ENCODE results near the gene ALDH3B1. TPM values are rescaled to one million over a fixed set of nuclear protein-coding genes. Genes with fewer than 3 reads are reported as not detected.
"Not testable (repeated sequence)": the region's sequence is repeated elsewhere in the genome, so short reads cannot be mapped to it uniquely, and the experiment has no call there.

Gene ALDH3B1, protein sequence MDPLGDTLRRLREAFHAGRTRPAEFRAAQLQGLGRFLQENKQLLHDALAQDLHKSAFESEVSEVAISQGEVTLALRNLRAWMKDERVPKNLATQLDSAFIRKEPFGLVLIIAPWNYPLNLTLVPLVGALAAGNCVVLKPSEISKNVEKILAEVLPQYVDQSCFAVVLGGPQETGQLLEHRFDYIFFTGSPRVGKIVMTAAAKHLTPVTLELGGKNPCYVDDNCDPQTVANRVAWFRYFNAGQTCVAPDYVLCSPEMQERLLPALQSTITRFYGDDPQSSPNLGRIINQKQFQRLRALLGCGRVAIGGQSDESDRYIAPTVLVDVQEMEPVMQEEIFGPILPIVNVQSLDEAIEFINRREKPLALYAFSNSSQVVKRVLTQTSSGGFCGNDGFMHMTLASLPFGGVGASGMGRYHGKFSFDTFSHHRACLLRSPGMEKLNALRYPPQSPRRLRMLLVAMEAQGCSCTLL
- 2.1 TPM for total RNA-seq

DNA sequence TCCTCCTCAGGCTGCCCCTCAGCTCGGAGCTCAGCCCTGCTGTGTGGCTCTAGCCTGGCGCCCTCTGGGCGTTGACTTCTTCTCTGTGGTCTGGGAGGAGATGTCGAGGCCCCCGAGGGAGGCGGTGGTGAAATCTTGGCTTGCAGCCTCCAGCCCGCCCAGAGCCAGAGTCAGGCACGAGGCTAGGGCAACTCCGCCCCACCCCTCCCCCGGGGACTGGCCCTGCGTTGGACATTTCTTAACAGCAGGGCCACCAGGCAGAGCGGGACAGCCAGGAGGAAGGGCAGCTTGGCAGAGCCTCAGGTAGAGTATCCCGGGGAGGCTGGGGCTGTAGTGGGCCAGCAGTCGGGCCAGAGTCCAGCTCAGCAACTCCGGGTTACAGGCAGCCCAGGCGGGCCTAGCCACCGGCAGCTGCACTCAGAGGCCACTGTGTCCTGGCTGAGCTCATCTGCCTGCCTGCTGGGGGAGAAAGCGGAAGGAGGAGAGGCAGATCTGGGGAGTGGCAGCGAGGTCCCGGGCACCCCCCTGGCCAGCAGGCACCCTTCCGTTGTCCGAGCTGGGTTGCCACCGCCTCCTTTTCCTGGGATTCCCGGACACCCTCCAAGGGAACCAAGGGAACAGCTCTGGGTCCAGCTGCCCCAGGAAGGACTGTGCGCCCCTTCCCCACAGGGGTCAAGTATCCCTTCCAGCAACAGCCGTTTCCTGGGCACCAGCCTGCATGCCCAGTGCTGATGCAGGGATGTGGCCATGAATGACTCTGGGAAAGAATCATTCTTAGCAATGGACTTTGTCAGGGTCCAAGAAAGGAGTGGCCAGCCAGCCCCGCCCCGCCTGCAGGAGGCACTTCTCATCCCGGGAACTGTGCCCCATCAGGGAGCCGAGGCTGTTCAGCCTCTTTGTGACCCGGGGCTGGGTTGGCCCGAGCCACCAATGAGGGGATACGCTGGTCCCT is at the start of gene ALDH3B1:
TSS of gene ALDH3B1 (plus strand) at position 238 of the 952 bp plus-strand sequence. CDS start 4,971 bp downstream, outside the sequence.
- no peak for DNase-seq

DNA sequence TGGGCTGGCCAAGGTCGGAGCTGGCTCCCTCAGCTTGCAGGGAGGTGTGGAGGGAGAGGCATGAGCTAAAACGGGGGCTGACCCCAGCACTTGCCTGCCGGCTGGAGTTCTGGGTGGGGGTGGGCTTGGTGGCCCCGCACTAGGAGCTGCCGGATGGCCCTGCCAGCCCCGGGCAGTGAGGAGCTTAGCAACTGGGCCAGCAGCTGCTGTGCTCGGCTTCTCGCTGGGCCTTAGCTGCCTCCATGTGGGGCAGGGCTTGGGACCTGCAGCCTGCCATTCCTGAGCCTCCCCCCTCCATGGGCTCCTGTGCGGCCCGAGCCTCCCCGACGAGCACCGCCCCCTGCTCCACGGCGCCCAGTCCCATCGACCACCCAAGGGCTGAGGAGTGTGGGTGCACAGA is 46.9 kb upstream of the ALDH3B1 start:
- DNase-seq = not testable (repeated sequence)

DNA sequence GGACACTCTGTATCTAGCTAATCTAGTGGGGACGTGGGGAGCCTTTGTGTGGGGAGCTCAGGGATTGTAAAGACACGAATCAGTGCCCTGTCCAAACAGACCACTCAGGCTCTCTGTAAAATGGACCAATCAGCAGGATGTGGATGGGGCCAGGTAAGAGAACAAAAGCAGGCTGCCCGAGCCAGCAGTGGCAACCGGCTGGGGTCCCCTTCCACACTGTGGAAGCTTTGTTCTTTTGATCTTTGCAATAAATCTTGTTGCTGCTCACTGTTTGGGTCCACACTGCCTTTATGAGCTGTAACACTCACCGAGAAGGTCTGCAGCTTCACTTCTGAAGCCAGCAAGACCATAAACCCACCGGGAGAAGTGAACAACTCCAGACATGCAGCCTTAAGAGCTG is 46.2 kb upstream of the ALDH3B1 start:
- not testable (repeated sequence) for DNase-seq

DNA sequence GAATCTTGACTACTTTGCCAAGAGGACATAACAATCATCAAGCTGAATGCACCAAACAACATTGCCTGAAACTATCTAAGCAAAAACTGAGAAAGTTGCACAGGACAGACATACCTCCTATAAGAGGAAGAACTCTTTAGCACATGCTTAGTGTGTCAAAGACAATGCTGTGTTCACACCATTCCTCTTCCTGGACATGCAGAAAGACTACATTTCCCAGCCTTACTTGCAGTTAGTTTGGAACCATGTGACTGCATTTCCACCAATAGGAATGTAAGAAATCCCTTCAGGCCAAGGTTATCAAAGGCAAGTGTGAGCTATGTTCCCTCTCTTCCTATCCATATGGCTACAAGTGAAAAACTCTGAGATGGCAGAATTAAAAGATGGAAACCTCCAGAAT is 45.4 kb upstream of the ALDH3B1 start:
- not testable (repeated sequence) for DNase-seq

DNA sequence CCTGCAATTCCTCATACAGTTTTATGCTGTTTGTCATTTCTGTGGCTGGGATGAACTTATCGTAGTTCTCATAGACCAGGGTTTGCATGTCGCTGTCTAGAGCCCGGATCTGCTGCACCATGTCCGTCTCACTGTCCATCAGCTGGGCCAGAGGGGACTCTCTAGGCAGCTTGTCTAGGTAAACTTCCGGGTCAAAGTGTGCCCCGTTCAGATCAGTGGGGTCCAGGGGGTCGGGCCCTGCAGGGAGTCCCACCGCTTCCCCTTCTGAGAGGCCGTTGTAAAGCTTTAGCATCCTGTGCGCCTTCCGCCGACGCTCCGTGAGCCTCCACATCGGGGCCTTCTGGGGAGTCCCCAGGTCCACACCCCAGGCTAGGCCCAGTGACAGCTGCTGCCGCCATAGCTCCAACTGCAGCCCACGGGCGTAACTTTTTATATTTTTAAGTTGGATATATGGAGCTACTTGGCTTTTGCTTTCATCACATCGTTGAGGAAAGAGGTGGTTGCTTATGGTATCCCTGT is 44.2 kb upstream of the ALDH3B1 start:
- DNase-seq = not testable (repeated sequence)

DNA sequence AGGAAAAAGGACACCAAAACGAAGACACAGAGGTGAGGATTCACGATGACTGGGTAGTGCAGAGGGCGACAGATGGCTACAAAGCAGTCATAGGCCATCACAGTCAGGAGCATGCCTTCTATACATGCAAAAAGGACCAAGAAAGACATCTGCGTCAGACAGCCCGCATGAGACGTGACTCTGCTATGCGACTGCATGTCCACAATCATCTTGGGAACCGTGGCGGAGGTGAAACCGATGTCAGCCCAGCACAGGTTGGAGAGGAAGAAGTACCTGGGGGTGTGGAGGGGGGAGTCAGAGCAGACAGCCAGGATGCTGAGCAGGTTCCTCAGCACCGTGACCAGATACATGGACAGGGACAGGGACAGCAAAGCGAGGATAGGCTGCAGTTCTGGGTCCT is 35.4 kb upstream of the ALDH3B1 start:
- DNase-seq = not testable (repeated sequence)

DNA sequence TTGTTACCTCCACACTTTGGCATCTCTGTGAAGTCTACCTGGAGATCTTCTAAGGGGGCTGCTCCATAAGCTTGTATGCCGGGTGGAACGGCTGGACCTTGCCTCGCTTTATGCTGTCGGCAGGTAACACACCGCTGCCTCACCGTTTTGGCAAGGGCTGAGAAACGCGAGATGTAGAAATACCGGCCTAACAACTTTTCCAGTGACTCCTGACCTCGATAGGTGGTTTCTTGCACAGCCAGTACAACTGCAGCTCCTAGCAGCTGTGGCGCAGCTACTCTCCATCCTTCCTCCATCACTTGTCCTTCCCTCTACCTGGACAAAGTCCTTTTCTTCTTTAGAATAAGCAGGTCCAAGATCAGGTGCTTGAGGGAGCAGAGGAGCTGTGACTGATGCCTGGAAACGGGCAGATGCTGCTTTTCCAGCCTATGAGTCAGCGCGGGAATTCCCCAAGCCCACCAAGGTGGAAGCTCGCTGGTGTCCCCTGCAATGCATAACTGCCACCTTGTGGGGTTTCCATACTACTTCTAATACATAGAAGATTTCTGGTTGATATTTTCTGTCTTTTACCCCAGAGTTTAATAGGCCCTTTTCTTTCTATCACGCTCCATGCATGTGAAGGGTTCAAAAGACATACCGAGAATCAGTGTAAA is 31.2 kb upstream of the ALDH3B1 start:
- not testable (repeated sequence) for DNase-seq

DNA sequence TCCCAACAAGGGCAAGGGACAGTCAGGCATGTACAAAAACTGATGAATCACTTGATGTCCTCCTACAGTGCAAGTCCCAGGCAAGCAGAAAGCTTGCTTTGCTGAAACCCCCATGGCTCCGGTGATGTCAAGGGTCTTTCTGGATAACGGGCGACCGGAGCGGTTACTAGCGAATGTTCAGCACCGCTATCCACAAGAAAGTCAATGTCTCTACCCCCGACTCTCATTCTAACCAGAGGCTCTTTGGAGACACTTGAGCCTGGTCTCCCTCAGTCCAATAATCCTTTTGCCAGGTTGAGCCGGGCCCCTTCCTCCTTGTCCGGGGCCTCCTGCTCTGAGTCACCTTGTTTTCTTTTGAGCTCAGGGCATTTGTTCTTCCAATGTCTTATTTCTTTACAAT is 28.9 kb upstream of the ALDH3B1 start:
- not testable (repeated sequence) for DNase-seq

DNA sequence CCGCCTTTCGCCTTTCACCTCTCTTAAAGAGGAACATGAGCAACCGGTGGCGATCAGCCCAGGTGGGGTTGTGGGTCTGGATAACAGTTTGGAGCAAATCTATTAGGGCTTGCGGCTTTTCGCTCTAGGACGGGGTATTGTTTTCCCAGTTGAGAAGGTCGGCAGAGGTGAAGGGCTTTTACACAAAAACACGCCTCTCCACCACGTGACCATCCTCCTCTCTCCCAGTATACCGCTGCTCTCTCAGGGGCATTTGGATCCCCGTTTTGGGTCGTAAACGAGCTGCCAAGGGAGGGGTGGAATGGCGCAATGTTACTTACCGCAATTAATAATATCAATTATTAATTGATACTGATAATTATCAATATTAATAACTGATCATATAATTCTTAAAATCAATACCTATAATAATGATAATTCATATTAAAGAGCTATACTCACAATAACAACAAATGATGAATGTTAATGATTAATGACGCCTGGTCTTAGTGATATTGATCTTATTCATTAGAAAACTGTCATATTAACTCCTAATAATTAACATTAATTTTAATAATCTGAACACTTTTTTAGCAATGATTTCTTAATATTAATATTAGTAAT is 27.8 kb upstream of the ALDH3B1 start:
- DNase-seq = not testable (repeated sequence)

DNA sequence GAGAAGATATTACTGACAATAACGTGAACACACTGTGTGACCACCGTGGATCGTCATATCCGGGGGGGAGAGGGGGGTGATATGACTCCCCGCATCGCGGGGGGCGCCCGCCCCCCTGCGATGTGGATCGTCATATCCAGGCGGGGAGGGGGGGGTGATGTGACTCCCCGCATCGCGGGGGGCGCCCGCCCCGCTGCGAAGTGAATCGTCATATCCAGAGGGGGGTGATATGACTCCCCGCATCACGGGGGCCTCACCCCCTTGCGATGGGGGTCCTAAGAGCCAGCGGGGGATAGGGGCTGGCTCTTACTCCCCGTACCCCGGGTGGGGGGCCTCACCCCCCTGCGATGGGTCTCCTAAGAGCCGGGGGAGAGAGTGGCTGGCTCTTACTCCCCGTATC is 26.2 kb upstream of the ALDH3B1 start:
- no peak for DNase-seq

DNA sequence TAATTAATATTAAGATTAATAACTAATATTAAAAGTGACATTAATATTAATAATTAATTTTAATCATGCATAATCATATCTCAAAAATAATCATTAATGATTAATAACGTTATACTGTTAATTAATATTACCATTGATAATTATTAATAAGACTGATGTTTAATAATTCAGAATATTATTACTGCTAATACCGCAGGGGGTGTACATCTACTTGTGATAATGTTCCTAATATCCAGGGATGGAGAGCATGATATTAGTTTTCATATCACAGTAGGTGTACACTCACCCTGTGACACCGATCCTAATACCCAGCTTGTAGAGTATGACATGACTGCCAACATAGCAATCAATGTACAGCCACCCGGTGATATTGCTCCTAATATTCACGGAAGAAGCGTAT is 24.8 kb upstream of the ALDH3B1 start:
- DNase-seq = not testable (repeated sequence)

DNA sequence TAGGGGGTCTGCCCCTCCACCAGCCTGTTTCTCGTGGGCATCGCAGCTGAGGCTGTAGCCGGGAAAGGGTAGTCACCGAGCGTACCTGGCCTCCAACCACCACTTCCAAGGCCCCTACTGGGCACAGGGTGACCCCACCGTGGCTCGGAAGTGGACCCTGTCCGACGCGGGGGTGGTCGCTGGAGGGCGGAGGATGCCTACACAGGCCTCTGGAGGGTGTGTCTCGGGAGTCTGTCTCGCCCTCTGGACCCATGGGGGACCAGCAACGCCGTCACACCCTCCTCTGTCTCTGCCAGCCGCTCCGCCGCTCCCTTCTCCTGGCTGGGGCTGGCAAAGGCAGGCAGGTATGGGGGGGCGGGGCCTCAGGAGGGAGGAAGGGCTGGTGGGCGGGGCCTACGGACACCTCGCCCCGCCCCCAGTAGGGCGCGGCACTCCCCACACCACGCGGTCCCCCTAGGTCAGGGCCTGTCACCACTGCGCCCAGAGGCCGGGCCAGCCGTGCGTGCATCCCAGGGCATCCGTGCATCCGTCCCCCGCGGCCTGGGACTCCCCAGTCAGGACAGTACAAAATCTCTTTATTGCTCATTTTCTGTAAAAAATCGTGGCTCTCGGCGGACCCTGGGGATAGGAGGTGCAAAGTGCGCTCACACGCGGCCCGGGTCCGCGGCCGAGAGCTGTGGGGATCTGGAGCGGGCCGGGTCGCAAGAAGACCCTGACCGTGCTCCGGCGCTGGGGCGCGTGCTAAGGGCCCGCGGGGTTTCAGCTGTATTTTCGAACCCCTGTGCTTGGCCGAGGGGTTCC is 19.4 kb upstream of the ALDH3B1 start:
- DNase-seq = not testable (repeated sequence)

DNA sequence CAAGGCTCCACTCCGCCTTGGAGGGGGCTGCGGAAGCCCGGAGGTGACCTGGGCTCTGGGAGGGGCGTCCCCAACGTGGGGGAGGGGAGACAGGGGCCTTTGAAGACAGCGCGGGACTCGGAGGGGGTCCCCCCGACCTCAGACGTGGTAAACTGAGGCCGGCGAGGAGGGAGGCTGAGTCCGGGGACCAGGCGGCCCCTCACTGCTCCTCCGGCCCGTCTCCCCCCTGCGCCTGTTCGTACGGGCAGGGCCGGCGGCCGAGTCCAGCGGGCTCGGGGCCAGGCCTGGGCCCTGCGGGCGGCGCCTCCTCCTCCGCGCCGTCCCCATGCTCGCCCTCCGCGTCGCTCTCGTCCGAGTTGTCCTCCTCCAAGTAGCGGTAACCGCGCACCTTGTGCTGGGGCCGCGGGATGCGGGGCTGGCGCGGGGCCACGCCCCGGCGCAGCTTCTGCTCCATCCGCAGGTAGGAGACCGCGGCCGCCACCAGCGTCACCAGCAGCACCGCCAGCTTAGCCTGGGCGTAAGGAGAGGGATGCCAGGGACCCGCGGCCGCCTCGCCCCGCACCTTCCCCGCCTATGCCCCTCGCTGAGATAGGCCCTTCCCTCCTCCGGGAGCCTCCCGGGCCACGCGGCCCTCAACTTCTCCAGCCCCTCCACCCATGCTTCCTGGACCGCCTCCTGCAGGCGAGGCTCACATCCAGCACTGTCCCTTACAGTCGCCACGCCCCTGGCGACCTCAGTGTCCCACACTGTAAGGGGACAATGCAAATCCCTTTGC is 18.6 kb upstream of the ALDH3B1 start:
- DNase-seq = not testable (repeated sequence)

DNA sequence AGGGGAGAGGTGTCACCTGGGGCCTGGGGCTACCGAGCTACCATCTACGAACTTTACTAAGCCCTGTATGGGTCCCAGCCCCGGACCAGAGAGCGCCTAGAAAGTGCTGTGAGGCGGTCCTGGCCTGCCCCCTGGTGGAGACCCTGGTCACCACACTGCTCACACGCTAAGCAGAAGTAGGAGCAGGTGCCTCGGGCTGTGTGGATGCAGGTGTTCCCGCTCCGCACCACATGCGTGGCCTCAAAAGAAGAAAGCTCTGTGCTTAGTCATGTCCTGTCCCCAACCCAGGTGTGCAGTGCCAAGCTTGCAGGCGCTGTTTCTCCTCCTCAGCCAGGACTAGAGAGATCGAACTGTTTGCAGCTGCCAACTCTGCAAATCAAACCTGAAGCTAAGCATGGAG is 16.3 kb upstream of the ALDH3B1 start:
- not testable (repeated sequence) for DNase-seq

DNA sequence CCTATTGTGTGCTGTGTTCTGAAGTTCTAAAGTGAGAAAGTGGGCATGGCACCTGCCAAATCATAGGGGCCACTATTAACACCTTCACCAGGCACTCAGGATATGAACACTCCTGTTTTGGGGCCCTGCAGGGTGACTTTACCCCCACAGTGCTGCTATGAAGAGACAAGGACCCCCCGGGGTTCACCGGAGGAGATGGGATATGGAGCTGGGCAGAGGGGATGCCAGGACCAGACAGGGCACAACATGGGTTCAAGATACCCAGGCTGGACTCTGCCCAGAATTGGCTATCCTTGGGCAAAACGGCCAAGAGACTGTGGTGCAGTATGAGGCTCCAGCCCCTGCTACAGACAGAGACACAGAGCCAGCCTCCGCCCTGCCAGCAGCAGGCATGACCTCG is 15.7 kb upstream of the ALDH3B1 start:
- DNase-seq = not testable (repeated sequence)

DNA sequence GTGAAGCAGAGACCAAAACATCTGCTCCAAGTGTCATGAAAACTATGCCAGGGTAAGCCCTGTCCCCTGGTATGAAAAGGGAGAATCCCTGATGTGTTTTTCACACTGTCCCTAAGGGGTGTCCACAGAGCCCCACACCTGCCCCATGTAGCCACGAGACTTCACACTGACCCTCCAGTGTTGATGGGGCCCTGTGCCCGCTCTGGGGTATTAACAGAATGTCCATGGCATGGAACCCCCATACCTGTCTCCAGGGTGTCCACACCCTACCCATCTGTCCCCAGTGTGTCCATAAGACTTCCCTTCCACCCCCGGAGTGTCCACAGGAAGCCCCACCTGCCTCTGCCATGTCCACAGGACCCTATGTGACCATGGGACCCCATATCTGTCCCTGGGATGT is 15.0 kb upstream of the ALDH3B1 start:
- DNase-seq = not testable (repeated sequence)

DNA sequence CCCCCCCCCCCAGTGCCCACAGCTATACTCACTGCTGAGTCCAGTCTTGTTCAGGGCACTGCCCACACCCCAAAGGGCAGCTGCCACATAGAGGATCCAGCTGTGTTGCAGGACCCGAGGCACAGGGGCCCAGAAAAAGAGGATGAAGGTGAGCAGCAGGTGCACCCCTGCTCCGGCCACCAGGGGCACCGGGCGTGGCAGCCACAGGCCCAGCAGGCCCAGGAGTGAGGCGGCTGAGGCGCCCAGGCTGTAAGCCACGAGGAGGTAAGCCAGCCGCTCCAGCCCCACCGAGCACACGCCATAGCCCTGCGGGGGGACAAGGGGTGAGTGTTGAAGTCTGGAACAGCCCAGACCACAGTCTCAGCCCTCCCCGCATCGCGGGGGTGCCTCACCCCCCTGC is 14.5 kb upstream of the ALDH3B1 start:
- not testable (repeated sequence) for DNase-seq

DNA sequence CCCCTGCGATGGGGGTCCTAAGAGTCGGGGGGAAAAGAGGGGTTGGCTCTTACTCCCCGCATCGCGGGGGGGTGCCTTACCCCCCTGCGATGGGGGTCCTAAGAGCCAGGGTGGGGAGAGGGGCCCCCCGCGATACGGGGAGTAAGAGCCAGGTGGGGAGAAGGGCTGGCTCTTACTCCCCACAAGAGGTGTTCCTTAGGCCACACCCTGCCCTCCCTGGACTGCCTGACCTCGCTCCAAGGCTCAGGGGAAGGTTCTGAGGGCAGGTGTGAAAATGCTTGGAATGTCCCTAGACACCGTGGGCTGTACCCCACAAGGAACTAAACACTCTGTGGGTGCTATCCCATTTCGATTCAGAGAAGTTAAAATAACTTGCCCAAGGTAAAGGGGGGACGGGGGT is 14.1 kb upstream of the ALDH3B1 start:
- no peak for DNase-seq

DNA sequence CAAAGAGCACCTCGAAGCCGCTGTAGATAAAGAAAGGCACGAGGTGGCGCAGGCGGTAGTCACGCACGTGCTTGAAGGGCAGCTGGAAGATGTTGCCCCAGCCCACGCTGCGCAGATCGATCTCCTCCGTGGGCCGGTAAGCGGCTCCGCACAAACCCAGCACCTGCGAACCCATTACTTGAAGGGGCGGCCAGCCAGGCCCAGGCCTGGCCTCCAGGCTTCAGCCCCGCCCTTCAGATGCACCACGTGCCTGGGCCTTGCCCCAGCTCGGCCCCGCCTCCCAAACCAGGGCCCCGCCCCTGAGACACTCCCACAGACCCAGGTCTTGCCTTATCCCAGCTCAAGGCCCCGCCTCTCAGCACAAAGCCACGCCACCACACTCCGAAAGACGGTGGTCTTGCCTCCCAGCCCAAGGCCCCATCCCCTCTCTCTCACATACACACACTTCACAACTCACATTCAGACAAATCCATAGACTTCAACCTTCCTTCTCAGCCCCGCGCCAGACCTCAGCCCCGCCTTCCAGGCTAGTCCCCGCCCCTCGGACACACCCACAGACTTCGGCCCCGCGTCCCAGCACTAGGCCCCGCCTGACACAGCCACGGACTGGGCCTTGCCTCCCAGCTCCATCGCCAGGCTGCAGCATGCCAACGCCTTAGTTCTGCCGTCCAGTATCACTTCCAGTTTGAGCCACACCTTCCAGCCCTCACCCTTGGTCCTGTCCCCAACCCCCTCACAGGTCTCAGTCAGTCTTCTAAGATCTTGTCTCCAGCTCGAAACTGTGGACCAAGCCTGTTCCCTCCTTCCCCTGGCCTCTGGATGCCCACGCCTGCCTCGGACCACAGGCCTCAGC is 13.3 kb upstream of the ALDH3B1 start:
- DNase-seq = no peak

Data from skin of body (tissue), 2 donors.